ENCODE data around the gene TFPI. TPM values are rescaled to one million over a fixed set of nuclear protein-coding genes. Genes with fewer than 3 reads are reported as not detected.

The TFPI gene
- total RNA-seq, 1 donor from 2014 or later = 735 TPM

DNA sequence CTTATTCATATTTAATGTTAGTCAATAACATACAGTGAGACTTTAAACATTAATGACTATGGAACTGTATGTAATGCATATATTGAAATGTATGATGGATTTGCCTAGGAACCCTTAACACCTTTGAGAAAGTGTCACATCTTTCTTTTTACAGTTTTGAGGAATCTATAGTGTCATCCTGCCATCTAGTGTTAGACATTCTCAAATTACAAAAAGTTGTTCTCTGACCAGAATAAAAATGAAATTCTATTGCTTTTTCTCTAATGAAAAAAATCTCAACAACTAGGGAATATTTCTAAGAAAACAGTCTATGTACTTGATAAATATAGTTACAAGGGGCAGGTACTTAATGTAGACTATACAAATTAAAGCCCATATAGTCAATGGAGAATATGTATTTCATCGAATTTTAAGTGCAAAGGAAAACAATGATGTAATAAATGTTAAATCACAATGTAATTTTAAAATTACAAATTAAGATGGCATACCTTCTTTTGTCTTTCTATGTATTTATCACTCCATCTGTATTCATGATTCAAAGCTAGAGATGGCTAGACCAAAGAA is 101.1 kb downstream of the TFPI start:
- peaks cover 7% of the 10 kb centered on the region for H3K4me1 Mint-ChIP-seq (ENCODE audit: unreplicated experiment)

DNA sequence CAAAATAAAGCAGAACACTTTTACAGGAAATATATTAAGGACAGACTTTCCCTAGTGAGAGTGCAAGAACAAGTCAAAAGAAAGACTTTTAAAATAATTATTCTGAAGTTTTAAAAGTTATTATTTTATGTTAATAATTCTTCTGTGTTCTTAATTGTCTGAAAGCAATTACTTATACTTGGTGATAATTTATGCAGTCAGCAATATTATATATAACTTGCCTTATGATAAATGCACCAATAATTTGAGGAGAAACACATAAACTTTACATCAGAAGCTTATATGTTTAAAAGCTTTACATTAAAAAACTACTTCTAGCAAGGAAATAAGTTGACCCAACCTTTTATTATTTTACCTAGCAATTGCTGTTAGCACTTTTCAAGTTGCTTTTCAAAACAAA is 102.7 kb downstream of the TFPI start:
- TF ChIP-seq, protein P1, sequence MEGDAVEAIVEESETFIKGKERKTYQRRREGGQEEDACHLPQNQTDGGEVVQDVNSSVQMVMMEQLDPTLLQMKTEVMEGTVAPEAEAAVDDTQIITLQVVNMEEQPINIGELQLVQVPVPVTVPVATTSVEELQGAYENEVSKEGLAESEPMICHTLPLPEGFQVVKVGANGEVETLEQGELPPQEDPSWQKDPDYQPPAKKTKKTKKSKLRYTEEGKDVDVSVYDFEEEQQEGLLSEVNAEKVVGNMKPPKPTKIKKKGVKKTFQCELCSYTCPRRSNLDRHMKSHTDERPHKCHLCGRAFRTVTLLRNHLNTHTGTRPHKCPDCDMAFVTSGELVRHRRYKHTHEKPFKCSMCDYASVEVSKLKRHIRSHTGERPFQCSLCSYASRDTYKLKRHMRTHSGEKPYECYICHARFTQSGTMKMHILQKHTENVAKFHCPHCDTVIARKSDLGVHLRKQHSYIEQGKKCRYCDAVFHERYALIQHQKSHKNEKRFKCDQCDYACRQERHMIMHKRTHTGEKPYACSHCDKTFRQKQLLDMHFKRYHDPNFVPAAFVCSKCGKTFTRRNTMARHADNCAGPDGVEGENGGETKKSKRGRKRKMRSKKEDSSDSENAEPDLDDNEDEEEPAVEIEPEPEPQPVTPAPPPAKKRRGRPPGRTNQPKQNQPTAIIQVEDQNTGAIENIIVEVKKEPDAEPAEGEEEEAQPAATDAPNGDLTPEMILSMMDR (IDR thresholded peaks at IDR 0.05; ENCODE audit: unreplicated experiment) = no peak
- Mint-ChIP-seq H3K27me3 (ENCODE audit: unreplicated experiment) (no peaks in the 10 kb centered on the region), H3K4me1 (ENCODE audit: unreplicated experiment) (peaks cover 10% of the 10 kb centered on the region), H3K9me3 (ENCODE audit: unreplicated experiment) (no peaks in the 10 kb centered on the region), H3K4me3 (ENCODE audit: unreplicated experiment) (no peak overlapping the region), H3K36me3 (ENCODE audit: low read depth, unreplicated experiment) (peaks cover 8% of the 10 kb centered on the region), H3K27ac (ENCODE audit: unreplicated experiment) (no peak overlapping the region)
- DNase-seq (ENCODE audit: low spot score) = no peak

More for the DNA sequence above, 101.1 kb downstream of the TFPI start:
- no peak for DNase-seq (ENCODE audit: low spot score)
- no peaks in the 10 kb centered on the region for H3K9me3 Mint-ChIP-seq (ENCODE audit: unreplicated experiment)
- H3K27me3 Mint-ChIP-seq (ENCODE audit: unreplicated experiment) = no peaks in the 10 kb centered on the region
- H3K4me3 Mint-ChIP-seq (ENCODE audit: unreplicated experiment) = no peak overlapping the region
- H3K36me3 Mint-ChIP-seq (ENCODE audit: low read depth, unreplicated experiment) = peaks cover 6% of the 10 kb centered on the region
- TF ChIP-seq, protein P1 (IDR thresholded peaks at IDR 0.05; ENCODE audit: unreplicated experiment) = peak; percentile 57
- H3K27ac Mint-ChIP-seq (ENCODE audit: unreplicated experiment) = no peak overlapping the region

DNA sequence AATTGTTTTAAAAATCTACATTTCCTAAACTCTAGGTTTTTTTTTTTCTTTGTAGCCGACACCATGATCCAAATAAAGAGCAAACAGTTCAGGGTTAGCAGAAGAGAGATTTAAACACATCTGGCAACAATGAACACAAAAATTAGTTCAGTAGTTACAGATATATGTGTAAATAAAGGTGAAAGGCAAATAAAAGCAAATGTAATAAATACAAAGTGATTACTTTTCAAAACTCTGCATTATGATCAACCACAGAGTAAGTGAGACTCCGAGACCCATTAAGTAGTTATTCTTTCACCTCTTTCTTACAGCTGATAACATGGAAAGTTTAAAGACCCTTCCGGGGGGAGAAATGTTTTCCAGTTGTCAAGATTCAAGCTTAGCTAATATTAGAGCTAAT is 106.9 kb downstream of the TFPI start:
- peaks cover 8% of the 10 kb centered on the region for H3K36me3 Mint-ChIP-seq (ENCODE audit: low read depth, unreplicated experiment)
- H3K4me3 Mint-ChIP-seq (ENCODE audit: unreplicated experiment) = peak overlapping the region; percentile 97
- no peaks in the 10 kb centered on the region for H3K9me3 Mint-ChIP-seq (ENCODE audit: unreplicated experiment)
- peaks cover 13% of the 10 kb centered on the region for H3K4me1 Mint-ChIP-seq (ENCODE audit: unreplicated experiment)
- DNase-seq (ENCODE audit: low spot score) = no peak
- H3K27me3 Mint-ChIP-seq (ENCODE audit: unreplicated experiment) = no peaks in the 10 kb centered on the region
- TF ChIP-seq, protein P1 (IDR thresholded peaks at IDR 0.05; ENCODE audit: unreplicated experiment) = no peak
- H3K27ac Mint-ChIP-seq (ENCODE audit: unreplicated experiment) = peak overlapping the region; percentile 67

DNA sequence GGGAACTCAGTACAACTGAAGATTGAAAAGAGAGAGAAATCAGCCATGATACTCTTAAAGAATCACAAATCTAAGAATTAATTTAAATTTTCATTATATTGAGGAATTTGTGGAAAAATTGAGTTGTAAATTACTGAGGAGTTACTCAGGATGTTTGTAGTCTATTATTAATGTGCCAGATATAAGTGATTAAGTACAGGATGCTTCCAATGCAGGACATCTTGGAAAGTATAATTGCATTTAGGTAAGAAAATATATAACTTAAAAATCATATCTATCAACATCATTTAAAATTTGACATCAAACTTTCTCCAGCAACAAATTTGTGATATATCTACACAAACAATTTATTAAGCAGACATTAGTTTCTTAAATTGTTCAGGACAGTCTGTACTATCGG is 107.5 kb downstream of the TFPI start:
- DNase-seq (ENCODE audit: low spot score) = no peak
- Mint-ChIP-seq H3K9me3 (ENCODE audit: unreplicated experiment) (no peaks in the 10 kb centered on the region), H3K4me1 (ENCODE audit: unreplicated experiment) (peaks cover 14% of the 10 kb centered on the region), H3K4me3 (ENCODE audit: unreplicated experiment) (peak overlapping the region; percentile 97), H3K27ac (ENCODE audit: unreplicated experiment) (peak overlapping the region; percentile 57), H3K36me3 (ENCODE audit: low read depth, unreplicated experiment) (peaks cover 9% of the 10 kb centered on the region), H3K27me3 (ENCODE audit: unreplicated experiment) (no peaks in the 10 kb centered on the region)
- TF ChIP-seq, protein P1 (IDR thresholded peaks at IDR 0.05; ENCODE audit: unreplicated experiment) = no peak

DNA sequence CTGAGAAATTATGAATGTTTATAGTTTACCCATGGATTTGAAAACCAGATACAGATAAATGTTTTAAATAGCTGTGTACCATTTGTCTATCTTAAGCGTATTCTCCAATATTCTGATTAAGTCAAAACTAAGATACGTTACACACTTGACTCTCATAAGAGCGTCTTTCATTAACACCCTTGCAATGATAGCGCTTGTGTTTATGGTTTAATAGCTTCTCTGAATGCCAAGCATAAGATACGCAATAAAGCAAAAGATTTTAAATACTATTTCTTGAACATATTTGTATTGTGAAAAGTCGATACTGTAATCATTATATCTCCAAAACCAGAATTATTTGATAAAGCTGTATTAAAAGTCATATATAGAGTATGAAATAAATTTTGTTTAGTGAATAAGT is 109.2 kb downstream of the TFPI start:
- no peaks in the 10 kb centered on the region for H3K27me3 Mint-ChIP-seq (ENCODE audit: unreplicated experiment)
- H3K4me1 Mint-ChIP-seq (ENCODE audit: unreplicated experiment) = peaks cover 17% of the 10 kb centered on the region
- H3K4me3 Mint-ChIP-seq (ENCODE audit: unreplicated experiment) = peak overlapping the region; percentile 89
- H3K36me3 Mint-ChIP-seq (ENCODE audit: low read depth, unreplicated experiment) = peaks cover 17% of the 10 kb centered on the region
- no peak for DNase-seq (ENCODE audit: low spot score)
- H3K9me3 Mint-ChIP-seq (ENCODE audit: unreplicated experiment) = no peaks in the 10 kb centered on the region
- H3K27ac Mint-ChIP-seq (ENCODE audit: unreplicated experiment) = no peak overlapping the region
- TF ChIP-seq, protein P1 (IDR thresholded peaks at IDR 0.05; ENCODE audit: unreplicated experiment) = no peak
